ENCODE data around the gene TRPV4. TPM values are rescaled to one million over a fixed set of nuclear protein-coding genes. Genes with fewer than 3 reads are reported as not detected.
A peak's percentile ranks its signal among the peaks of the same experiment; 100 is the strongest.

The TRPV4 gene
- total RNA-seq, 5 donors from 2014 or later (not counting 1 experiment from before 2014, with no cell fraction given), result not detected

DNA sequence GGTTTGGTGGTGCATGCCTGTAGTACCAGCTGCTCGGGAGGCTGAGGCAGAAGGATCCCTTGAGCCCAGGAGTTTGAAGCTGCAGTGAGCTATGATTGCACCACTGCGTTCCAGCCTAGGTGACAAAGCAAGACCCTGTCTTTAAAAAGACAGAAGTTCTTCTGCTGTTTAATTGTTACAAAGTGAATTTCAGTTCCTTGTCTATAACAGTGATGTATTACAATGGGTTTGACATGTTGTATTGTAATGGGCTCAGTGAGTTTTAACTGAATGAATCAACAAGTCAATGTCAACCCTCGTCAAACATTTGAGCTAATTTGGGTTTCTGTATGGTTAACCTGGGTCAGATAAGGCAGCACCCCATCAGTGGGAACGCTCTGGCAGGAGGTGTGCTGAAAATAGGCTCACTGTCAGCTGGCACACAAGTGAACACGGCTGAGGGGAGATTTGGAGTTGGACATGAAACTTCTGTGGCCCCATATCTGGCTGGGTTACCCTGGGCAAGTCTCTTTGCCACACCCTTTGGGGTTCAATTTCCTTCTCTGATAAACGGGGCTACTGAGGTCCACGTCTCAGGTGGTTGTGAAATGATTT, 14.0 kb upstream of the TRPV4 start:
- Mint-ChIP-seq H3K4me3 (no peak overlapping the region), H3K4me1 (peaks cover 0 to 6% (median 0%) of the 10 kb centered on the region in 3 donors), H3K9me3 (no peaks in the 10 kb centered on the region), H3K36me3 (peaks cover 5% of the 10 kb centered on the region), H3K27ac (no peak overlapping the region), H3K27me3 (no peaks in the 10 kb centered on the region)
- POLR2A ChIA-PET, result no interaction called here
- H3K36me3 ChIP-seq (ENCODE audit: control insufficient read depth in 2 of 2, extremely low read depth in 1 of 2, insufficient read depth in 1 of 2, low read length in 1 of 2), result peaks cover 0 to under 1% of the 10 kb centered on the region in 2 donors
- peaks cover 0 to 8% of the 10 kb centered on the region in 2 experiments for H3K4me1 ChIP-seq (ENCODE audit: control insufficient read depth in 1 of 2, extremely low read depth in 1 of 2, insufficient read depth in 2 of 2, low read length in 2 of 2)
- ATAC-seq (replicated peaks in 1 of 4), result no peak
- no peaks in the 10 kb centered on the region for H3K27me3 ChIP-seq (replicated peaks in 1 of 2; ENCODE audit: control insufficient read depth in 2 of 2, extremely low read depth in 1 of 2, insufficient read depth in 2 of 2, low read length in 1 of 2)
- no peak for DNase-seq
- no peak overlapping the region for H3K4me3 ChIP-seq (ENCODE audit: control insufficient read depth in 1 of 2, extremely low read depth in 1 of 2, low read length in 1 of 2)
- 58% methylated on average over 5 of the region's 7 CpGs for WGBS (ENCODE audit: insufficient coverage)
- H3K9me3 ChIP-seq, result no peaks in the 10 kb centered on the region
- no peak overlapping the region for H3K27ac ChIP-seq (ENCODE audit: low read length)
- CTCF ChIA-PET, result interaction anchor here (0.6 to 3.6 kb wide), 4 partner anchors 8 to 864 kb away, joined by 3 to 24 read pairs (median 6); no protein-coding TSS in a partner anchor

DNA sequence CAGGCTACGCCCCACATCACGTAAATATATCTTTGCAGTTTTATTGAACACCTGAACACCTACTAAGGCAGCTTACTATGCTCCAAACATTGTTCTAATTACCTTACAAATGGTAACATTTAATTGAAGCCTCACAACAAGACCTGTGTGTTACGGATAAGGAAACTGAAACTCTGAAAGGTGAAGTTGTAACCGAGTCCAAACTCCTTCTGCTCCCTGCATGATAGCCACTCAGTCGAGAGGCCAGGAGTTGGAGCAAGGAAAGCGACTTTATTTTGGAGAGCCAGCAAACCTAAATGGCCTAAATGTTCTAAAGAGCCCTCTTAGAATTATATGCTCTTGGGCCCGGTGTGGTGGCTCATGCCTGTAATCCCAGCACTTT, 12.6 kb upstream of the TRPV4 start:
- no peaks in the 10 kb centered on the region for H3K27me3 Mint-ChIP-seq
- peaks cover 0 to 6% (median 0%) of the 10 kb centered on the region in 3 donors for H3K4me1 Mint-ChIP-seq
- no peak overlapping the region for H3K27ac Mint-ChIP-seq
- DNase-seq (no peak), ATAC-seq (replicated peaks in 1 of 4) (no peak)
- Histone ChIP-seq H3K36me3 (ENCODE audit: control insufficient read depth in 2 of 2, extremely low read depth in 1 of 2, insufficient read depth in 1 of 2, low read length in 1 of 2) (no peaks in the 10 kb centered on the region), H3K4me3 (ENCODE audit: control insufficient read depth in 1 of 2, extremely low read depth in 1 of 2, low read length in 1 of 2) (peak overlapping the region in 1 of 2 donors; percentile 26), H3K27me3 (replicated peaks in 1 of 2; ENCODE audit: control insufficient read depth in 2 of 2, extremely low read depth in 1 of 2, insufficient read depth in 2 of 2, low read length in 1 of 2) (peaks cover 0 to 1% of the 10 kb centered on the region in 2 experiments), H3K27ac (ENCODE audit: low read length) (no peak overlapping the region), H3K4me1 (ENCODE audit: control insufficient read depth in 1 of 2, extremely low read depth in 1 of 2, insufficient read depth in 2 of 2, low read length in 2 of 2) (peaks cover 0 to 8% of the 10 kb centered on the region in 2 experiments), H3K9me3 (no peaks in the 10 kb centered on the region)
- CTCF ChIA-PET, result interaction anchor here (0.5 to 3.6 kb wide), 17 partner anchors 8 to 754 kb away, joined by 3 to 24 read pairs (median 4); partner anchors contain the start of genes KCTD10 (in 1 of the 2), MMAB (in 1 of the 2), MVK (in 1 of the 2) and UBE3B (in 1 of the 2)
- H3K4me3 Mint-ChIP-seq, result no peak overlapping the region
- H3K36me3 Mint-ChIP-seq, result peaks cover under 1% of the 10 kb centered on the region
- POLR2A ChIA-PET, result interaction anchor here in 1 of 2 donors (0.6 kb wide), 1 partner anchor 1045 kb away, joined by 3 read pairs; no protein-coding TSS in a partner anchor
- no peaks in the 10 kb centered on the region for H3K9me3 Mint-ChIP-seq
- 100% methylated on average over 3 of the region's 7 CpGs for WGBS (ENCODE audit: insufficient coverage)

DNA sequence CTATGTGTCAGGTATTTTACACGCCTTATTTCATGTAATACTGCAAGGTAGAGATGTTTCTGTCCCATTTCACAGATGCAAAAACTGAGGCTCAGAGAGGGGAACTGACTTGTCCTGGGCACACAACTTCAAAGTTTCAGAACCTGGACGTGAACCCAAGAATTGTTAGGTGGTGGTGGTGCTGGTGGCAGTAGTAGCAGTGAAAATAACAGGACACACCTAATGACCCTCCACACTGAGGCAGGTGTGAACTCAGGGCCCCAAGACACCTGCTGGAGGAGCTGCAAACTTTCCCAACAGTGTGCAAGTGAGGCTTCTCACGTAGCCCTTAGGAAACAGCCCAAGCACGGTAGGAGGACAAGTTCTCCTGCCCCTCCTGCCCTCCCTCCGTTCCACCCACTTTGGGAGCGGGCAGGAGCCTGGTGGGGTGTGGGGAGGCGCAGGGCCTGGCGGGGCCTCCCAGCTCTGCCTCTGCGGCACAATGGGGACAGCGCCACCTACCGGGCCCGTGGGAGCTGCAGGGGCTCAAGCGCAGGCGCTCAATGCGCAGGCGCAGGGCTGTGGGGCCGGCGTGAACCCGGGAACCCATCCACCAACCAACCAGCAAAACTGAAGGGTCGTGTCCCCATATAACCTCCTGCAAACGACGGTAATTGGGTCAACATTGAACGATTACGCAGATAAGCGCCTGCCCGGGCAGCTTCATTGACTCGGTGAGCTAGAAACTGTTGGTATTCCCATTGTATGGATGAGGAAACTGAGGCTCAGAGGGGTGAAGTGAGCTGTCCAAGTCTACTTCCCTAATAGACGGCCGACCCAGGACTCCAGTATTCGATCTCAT, 12.0 kb upstream of the TRPV4 start:
- Histone ChIP-seq H3K27me3 (replicated peaks in 1 of 2; ENCODE audit: control insufficient read depth in 2 of 2, extremely low read depth in 1 of 2, insufficient read depth in 2 of 2, low read length in 1 of 2) (peaks cover 0 to 3% of the 10 kb centered on the region in 2 experiments), H3K9me3 (no peaks in the 10 kb centered on the region), H3K4me3 (ENCODE audit: control insufficient read depth in 1 of 2, extremely low read depth in 1 of 2, low read length in 1 of 2) (peak overlapping the region; percentile 26 to 47), H3K4me1 (ENCODE audit: control insufficient read depth in 1 of 2, extremely low read depth in 1 of 2, insufficient read depth in 2 of 2, low read length in 2 of 2) (peaks cover 0 to 8% of the 10 kb centered on the region in 2 experiments), H3K36me3 (ENCODE audit: control insufficient read depth in 2 of 2, extremely low read depth in 1 of 2, insufficient read depth in 1 of 2, low read length in 1 of 2) (no peaks in the 10 kb centered on the region), H3K27ac (ENCODE audit: low read length) (no peak overlapping the region)
- ChIA-PET POLR2A (interaction anchor here in 1 of 2 donors (0.6 kb wide), 1 partner anchor 1045 kb away, joined by 3 read pairs; no protein-coding TSS in a partner anchor), CTCF (interaction anchor here (0.5 to 3.6 kb wide), 21 partner anchors 9 to 1052 kb away, joined by 3 to 24 read pairs (median 4); partner anchors contain the start of genes KCTD10 (in 1 of the 2), MMAB (in 1 of the 2), MVK (in 1 of the 2) and UBE3B (in 1 of the 2))
- peak; percentile 49 to 92 (median 82) for DNase-seq
- Mint-ChIP-seq H3K27ac (no peak overlapping the region), H3K4me3 (no peak overlapping the region), H3K36me3 (no peaks in the 10 kb centered on the region), H3K27me3 (no peaks in the 10 kb centered on the region), H3K9me3 (no peaks in the 10 kb centered on the region), H3K4me1 (peaks cover 0 to 6% (median 0%) of the 10 kb centered on the region in 3 donors)
- 14% methylated on average over 10 of the region's 30 CpGs for WGBS (ENCODE audit: insufficient coverage)
- ATAC-seq (replicated peaks in 1 of 4), result peak; percentile 95 to 99 (median 97)

DNA sequence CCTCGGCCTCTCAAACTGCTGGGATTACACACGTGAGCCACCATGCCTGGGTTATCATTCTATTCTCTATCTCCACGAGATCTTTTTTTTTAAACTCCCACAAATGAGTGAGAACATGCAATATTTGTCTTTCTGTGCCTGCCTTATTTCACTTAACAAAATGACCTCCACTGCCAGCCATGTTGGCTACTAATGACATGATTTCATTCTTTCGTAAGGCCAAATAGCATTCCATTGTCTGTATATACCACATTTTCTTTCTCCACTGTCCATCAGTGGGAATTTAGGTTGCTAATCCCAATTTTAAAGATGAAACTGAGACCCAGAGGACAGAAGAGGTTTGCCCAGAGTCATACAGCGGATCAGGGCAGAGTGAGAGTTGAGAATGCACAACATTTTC, 10.9 kb upstream of the TRPV4 start:
- ATAC-seq (replicated peaks in 1 of 4) (no peak), DNase-seq (no peak)
- H3K27me3 Mint-ChIP-seq, result no peaks in the 10 kb centered on the region
- ChIA-PET CTCF (interaction anchor here (0.7 to 3.6 kb wide), 4 partner anchors 15 to 39 kb away, joined by 3 to 24 read pairs (median 3); no protein-coding TSS in a partner anchor), POLR2A (no interaction called here)
- no peak overlapping the region for H3K27ac ChIP-seq (ENCODE audit: low read length)
- no peaks in the 10 kb centered on the region for H3K36me3 ChIP-seq (ENCODE audit: control insufficient read depth in 2 of 2, extremely low read depth in 1 of 2, insufficient read depth in 1 of 2, low read length in 1 of 2)
- H3K27ac Mint-ChIP-seq, result no peak overlapping the region
- H3K9me3 Mint-ChIP-seq, result no peaks in the 10 kb centered on the region
- H3K4me3 ChIP-seq (ENCODE audit: control insufficient read depth in 1 of 2, extremely low read depth in 1 of 2, low read length in 1 of 2), result no peak overlapping the region
- peaks cover 0 to 9% of the 10 kb centered on the region in 2 experiments for H3K27me3 ChIP-seq (replicated peaks in 1 of 2; ENCODE audit: control insufficient read depth in 2 of 2, extremely low read depth in 1 of 2, insufficient read depth in 2 of 2, low read length in 1 of 2)
- no peaks in the 10 kb centered on the region for H3K9me3 ChIP-seq
- peaks cover 2 to 8% of the 10 kb centered on the region in 2 experiments for H3K4me1 ChIP-seq (ENCODE audit: control insufficient read depth in 1 of 2, extremely low read depth in 1 of 2, insufficient read depth in 2 of 2, low read length in 2 of 2)
- H3K4me1 Mint-ChIP-seq, result peaks cover 0 to 6% (median 0%) of the 10 kb centered on the region in 3 donors
- no peaks in the 10 kb centered on the region for H3K36me3 Mint-ChIP-seq
- WGBS (ENCODE audit: insufficient coverage), result 89% methylated on average over 4 of the region's 5 CpGs
- no peak overlapping the region for H3K4me3 Mint-ChIP-seq

DNA sequence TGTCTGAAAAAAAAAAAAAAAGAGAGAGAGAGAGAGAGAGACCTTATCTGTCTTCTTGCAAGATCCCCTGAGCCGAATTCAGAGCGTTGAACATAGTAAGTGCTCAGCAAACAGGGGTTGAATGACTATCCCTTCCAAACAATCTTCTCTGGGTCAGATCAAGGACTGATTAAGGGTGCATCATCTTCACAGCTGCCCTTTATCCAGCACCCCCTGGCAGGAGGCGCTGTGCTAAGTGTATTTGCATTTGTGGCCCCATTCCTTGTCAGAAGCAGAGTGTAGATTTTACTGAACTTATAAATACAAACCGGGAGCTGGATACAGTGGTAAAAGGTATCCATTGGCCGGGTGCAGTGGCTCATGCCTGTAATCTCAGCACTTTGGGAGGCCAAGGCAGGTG, 8.8 kb upstream of the TRPV4 start:
- peaks cover 2 to 8% of the 10 kb centered on the region in 2 experiments for H3K4me1 ChIP-seq (ENCODE audit: control insufficient read depth in 1 of 2, extremely low read depth in 1 of 2, insufficient read depth in 2 of 2, low read length in 2 of 2)
- Mint-ChIP-seq H3K4me1 (peaks cover 0 to 6% (median 0%) of the 10 kb centered on the region in 3 donors), H3K36me3 (no peaks in the 10 kb centered on the region), H3K27me3 (no peaks in the 10 kb centered on the region), H3K9me3 (no peaks in the 10 kb centered on the region), H3K27ac (no peak overlapping the region), H3K4me3 (no peak overlapping the region)
- no peak for ATAC-seq (replicated peaks in 1 of 4)
- no peaks in the 10 kb centered on the region for H3K9me3 ChIP-seq
- no peak for DNase-seq
- ChIA-PET POLR2A (no interaction called here), CTCF (interaction anchor here (0.7 to 1.0 kb wide), 2 partner anchors 15 to 321 kb away, joined by 4 to 9 read pairs; no protein-coding TSS in a partner anchor)
- no peak overlapping the region for H3K4me3 ChIP-seq (ENCODE audit: control insufficient read depth in 1 of 2, extremely low read depth in 1 of 2, low read length in 1 of 2)
- WGBS (ENCODE audit: insufficient coverage), result 87% methylated on average over 3 of the region's 5 CpGs
- peaks cover 0 to 9% of the 10 kb centered on the region in 2 experiments for H3K27me3 ChIP-seq (replicated peaks in 1 of 2; ENCODE audit: control insufficient read depth in 2 of 2, extremely low read depth in 1 of 2, insufficient read depth in 2 of 2, low read length in 1 of 2)
- H3K27ac ChIP-seq (ENCODE audit: low read length), result no peak overlapping the region
- no peaks in the 10 kb centered on the region for H3K36me3 ChIP-seq (ENCODE audit: control insufficient read depth in 2 of 2, extremely low read depth in 1 of 2, insufficient read depth in 1 of 2, low read length in 1 of 2)

DNA sequence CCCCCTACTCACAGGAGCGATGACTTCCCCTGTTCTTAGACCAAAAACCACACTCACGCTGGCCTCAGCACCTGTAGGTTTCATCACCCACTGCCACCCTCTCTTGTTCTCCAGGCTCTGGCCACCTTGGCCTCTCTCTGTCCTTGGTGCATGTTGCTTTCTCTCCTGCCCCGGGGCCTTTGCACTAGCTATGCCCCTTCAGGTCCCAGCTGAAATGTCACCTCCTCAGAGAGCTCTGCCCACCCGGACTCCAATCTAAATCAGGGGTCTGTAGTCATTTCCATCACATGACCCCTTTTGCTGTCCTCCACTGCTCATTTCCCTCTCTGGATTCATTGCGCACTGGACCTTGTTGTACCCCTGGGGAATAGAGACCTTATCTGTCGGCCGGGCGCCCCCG, 8.2 kb upstream of the TRPV4 start:
- Histone ChIP-seq H3K9me3 (no peaks in the 10 kb centered on the region), H3K27ac (ENCODE audit: low read length) (no peak overlapping the region), H3K36me3 (ENCODE audit: control insufficient read depth in 2 of 2, extremely low read depth in 1 of 2, insufficient read depth in 1 of 2, low read length in 1 of 2) (no peaks in the 10 kb centered on the region), H3K4me1 (ENCODE audit: control insufficient read depth in 1 of 2, extremely low read depth in 1 of 2, insufficient read depth in 2 of 2, low read length in 2 of 2) (peaks cover 2 to 8% of the 10 kb centered on the region in 2 experiments), H3K27me3 (replicated peaks in 1 of 2; ENCODE audit: control insufficient read depth in 2 of 2, extremely low read depth in 1 of 2, insufficient read depth in 2 of 2, low read length in 1 of 2) (peaks cover 0 to 9% of the 10 kb centered on the region in 2 experiments), H3K4me3 (ENCODE audit: control insufficient read depth in 1 of 2, extremely low read depth in 1 of 2, low read length in 1 of 2) (no peak overlapping the region)
- POLR2A ChIA-PET, result interaction anchor here in 1 of 2 donors (0.6 kb wide), 1 partner anchor 13 kb away, joined by 3 read pairs; no protein-coding TSS in a partner anchor
- DNase-seq (no peak), ATAC-seq (replicated peaks in 1 of 4) (no peak)
- H3K4me3 Mint-ChIP-seq, result no peak overlapping the region
- 83% methylated on average over 9 of the region's 9 CpGs for WGBS (ENCODE audit: insufficient coverage)
- H3K9me3 Mint-ChIP-seq, result no peaks in the 10 kb centered on the region
- H3K4me1 Mint-ChIP-seq, result peaks cover 0 to 6% (median 0%) of the 10 kb centered on the region in 3 donors
- no peaks in the 10 kb centered on the region for H3K36me3 Mint-ChIP-seq
- CTCF ChIA-PET, result interaction anchor here in 1 of 2 donors (0.7 kb wide), 1 partner anchor 321 kb away, joined by 9 read pairs; no protein-coding TSS in a partner anchor
- no peaks in the 10 kb centered on the region for H3K27me3 Mint-ChIP-seq
- no peak overlapping the region for H3K27ac Mint-ChIP-seq
